DND-41 (cell line): ENCODE results near the gene SLAMF9.

ENCODE experiments used
- ATAC-seq: fragments of 200-7000 bp; cut with Tn5 transposase; 3 replicates; pipeline ENCODE4 v1.9.1; 2021; ENCODE audit warnings: low read depth; ENCODE audit not compliant: insufficient read depth
- DNase-seq: peaks from one replicate; pipeline ENCODE4 v3.0.0-alpha.2; 2020
- H2AFZ ChIP-seq: 2 replicates; pipeline ENCODE4 v1.6.0; 2012; ENCODE audit warnings: low read depth, low read length
- H3K27ac ChIP-seq: 2 replicates; pipeline ENCODE4 v1.5.1; 2012; ENCODE audit warnings: low read length, inconsistent platforms
- H3K27me3 ChIP-seq: fragments of 200-600 bp; sonication (generic); 2 replicates; pipeline ENCODE4 v1.6.0; 2012; ENCODE audit warnings: low read length, mild to moderate bottlenecking, inconsistent platforms; ENCODE audit not compliant: insufficient read depth, poor library complexity
- H3K36me3 ChIP-seq: 2 replicates; pipeline ENCODE4 v1.5.1; 2012; ENCODE audit warnings: low read length, inconsistent platforms; ENCODE audit not compliant: insufficient read depth
- H3K4me1 ChIP-seq: 2 replicates; pipeline ENCODE4 v1.5.1; 2012; ENCODE audit warnings: mild to moderate bottlenecking, low read length; ENCODE audit not compliant: insufficient read depth
- H3K4me2 ChIP-seq: 2 replicates; pipeline ENCODE4 v1.6.0; 2012; ENCODE audit warnings: mild to moderate bottlenecking, moderate library complexity, low read length, inconsistent platforms; ENCODE audit not compliant: insufficient read depth
- H3K4me3 ChIP-seq, 2 experiments: fragments of 200-600 bp in 1 of 2; shearing (Covaris generic) in 1 of 2; 2 replicates each; pipeline ENCODE4 v1.5.1; 2012 to 2016; ENCODE audit warnings: inconsistent platforms in 2 of 2, low read length in 2 of 2, mild to moderate bottlenecking in 2 of 2, low read depth in 1 of 2, moderate library complexity in 1 of 2
- H3K79me2 ChIP-seq: 2 replicates; pipeline ENCODE4 v1.6.0; 2012; ENCODE audit warnings: low read length, inconsistent platforms; ENCODE audit not compliant: insufficient read depth
- H3K9ac ChIP-seq: 2 replicates; pipeline ENCODE4 v1.6.0; 2012; ENCODE audit warnings: low read depth, mild to moderate bottlenecking, inconsistent platforms, low read length, moderate library complexity
- H3K9me3 ChIP-seq: 2 replicates; pipeline ENCODE4 v1.5.1; 2012; ENCODE audit warnings: low read length, moderate library complexity, mild to moderate bottlenecking, inconsistent platforms; ENCODE audit not compliant: insufficient read depth, severe bottlenecking
- H4K20me1 ChIP-seq: 2 replicates; pipeline ENCODE4 v1.6.0; 2012; ENCODE audit warnings: low read length; ENCODE audit not compliant: insufficient read depth
- EZH2 ChIP-seq: IDR thresholded peaks from 3 replicates; pipeline ENCODE4 v1.6.1; 2012; ENCODE audit warnings: borderline replicate concordance, low read depth, mild to moderate bottlenecking, moderate library complexity, low read length, inconsistent platforms; ENCODE audit not compliant: severe bottlenecking
- TF ChIP-seq, protein P1 (sequence below): IDR thresholded peaks from 2 replicates; pipeline ENCODE4 v1.5.1; 2012; ENCODE audit warnings: borderline replicate concordance, low read length, moderate library complexity, mild to moderate bottlenecking; ENCODE audit not compliant: poor library complexity, severe bottlenecking; ENCODE audit errors: extremely low read depth

The SLAMF9 gene

DNA sequence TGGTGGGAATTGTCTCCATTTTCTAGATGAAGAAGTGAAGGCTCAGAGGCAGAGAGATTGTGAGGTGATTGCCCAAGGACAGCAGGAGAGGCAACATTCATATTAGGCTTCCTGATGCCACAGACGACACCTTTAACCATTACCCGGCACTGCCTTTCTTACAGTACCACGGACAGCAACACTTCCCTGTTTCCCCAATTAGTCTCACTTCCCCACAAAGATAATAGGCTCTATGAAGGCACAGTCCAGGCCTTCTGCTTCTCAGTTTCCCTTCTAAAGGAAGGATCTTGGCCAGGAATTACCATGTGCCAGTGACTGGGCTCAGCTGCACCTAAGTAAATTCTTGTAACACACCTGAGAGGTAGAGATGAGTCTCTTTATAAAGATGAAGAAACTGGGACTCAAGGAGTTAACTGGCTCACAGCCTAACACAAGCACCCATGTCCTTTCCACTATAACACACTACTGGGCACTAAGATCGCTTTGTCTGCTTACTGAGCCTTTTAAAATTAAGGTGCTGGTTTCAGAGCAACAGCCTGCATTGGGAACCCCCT lies 18.2 kb downstream of the SLAMF9 start:
- H3K4me1 ChIP-seq, result no peaks in the 10 kb centered on the region
- no peak overlapping the region for H3K4me3 ChIP-seq
- DNase-seq (no peak), ATAC-seq (no peak)
- no peak overlapping the region for H3K4me2 ChIP-seq
- TF ChIP-seq, protein P1, sequence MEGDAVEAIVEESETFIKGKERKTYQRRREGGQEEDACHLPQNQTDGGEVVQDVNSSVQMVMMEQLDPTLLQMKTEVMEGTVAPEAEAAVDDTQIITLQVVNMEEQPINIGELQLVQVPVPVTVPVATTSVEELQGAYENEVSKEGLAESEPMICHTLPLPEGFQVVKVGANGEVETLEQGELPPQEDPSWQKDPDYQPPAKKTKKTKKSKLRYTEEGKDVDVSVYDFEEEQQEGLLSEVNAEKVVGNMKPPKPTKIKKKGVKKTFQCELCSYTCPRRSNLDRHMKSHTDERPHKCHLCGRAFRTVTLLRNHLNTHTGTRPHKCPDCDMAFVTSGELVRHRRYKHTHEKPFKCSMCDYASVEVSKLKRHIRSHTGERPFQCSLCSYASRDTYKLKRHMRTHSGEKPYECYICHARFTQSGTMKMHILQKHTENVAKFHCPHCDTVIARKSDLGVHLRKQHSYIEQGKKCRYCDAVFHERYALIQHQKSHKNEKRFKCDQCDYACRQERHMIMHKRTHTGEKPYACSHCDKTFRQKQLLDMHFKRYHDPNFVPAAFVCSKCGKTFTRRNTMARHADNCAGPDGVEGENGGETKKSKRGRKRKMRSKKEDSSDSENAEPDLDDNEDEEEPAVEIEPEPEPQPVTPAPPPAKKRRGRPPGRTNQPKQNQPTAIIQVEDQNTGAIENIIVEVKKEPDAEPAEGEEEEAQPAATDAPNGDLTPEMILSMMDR, result no peak
- TF ChIP-seq EZH2, result no peak
- H3K9me3 ChIP-seq, result no peaks in the 10 kb centered on the region
- H3K36me3 ChIP-seq, result no peaks in the 10 kb centered on the region
- peaks cover 6% of the 10 kb centered on the region for H3K27me3 ChIP-seq
- no peaks in the 10 kb centered on the region for H4K20me1 ChIP-seq
- no peak overlapping the region for H3K27ac ChIP-seq
- H2AFZ ChIP-seq, result no peak overlapping the region
- H3K79me2 ChIP-seq, result no peaks in the 10 kb centered on the region
- no peak overlapping the region for H3K9ac ChIP-seq

GRCh38 chr1:159935305-159935704 lies 18.7 kb downstream of the SLAMF9 start:
- Histone ChIP-seq H2AFZ (no peak overlapping the region), H4K20me1 (no peaks in the 10 kb centered on the region), H3K36me3 (no peaks in the 10 kb centered on the region)

GRCh38 chr1:159934136-159935039 lies 19.6 kb downstream of the SLAMF9 start:
- Histone ChIP-seq H3K4me2 (no peak overlapping the region), H3K79me2 (no peaks in the 10 kb centered on the region), H3K27me3 (peaks cover 3% of the 10 kb centered on the region), H4K20me1 (no peaks in the 10 kb centered on the region), H3K36me3 (no peaks in the 10 kb centered on the region), H2AFZ (no peak overlapping the region), H3K9ac (no peak overlapping the region), H3K27ac (no peak overlapping the region), H3K4me1 (no peaks in the 10 kb centered on the region), H3K9me3 (no peaks in the 10 kb centered on the region), H3K4me3 (no peak overlapping the region)
- no peak for DNase-seq
- no peak for ATAC-seq
- TF ChIP-seq, protein P1, result no peak
- TF ChIP-seq EZH2, result no peak

More at GRCh38 chr1:159935305-159935704, 18.7 kb downstream of the SLAMF9 start:
- no peak overlapping the region for H3K4me2 ChIP-seq
- H3K79me2 ChIP-seq, result no peaks in the 10 kb centered on the region
- H3K9ac ChIP-seq, result no peak overlapping the region
- TF ChIP-seq, protein P1, result no peak
- no peak for TF ChIP-seq EZH2
- no peak overlapping the region for H3K4me3 ChIP-seq
- no peaks in the 10 kb centered on the region for H3K4me1 ChIP-seq
- ATAC-seq, result no peak
- H3K9me3 ChIP-seq, result no peaks in the 10 kb centered on the region
- H3K27me3 ChIP-seq, result peaks cover 3% of the 10 kb centered on the region
- no peak for DNase-seq
- H3K27ac ChIP-seq, result no peak overlapping the region
